Cortex of kidney (tissue), 1 donor: ENCODE results near the gene VSTM4.

Experiments used
- DNase-seq: peaks from one replicate; lab custom pipeline; 2025; lab: John Stamatoyannopoulos, UW

Gene VSTM4, protein sequence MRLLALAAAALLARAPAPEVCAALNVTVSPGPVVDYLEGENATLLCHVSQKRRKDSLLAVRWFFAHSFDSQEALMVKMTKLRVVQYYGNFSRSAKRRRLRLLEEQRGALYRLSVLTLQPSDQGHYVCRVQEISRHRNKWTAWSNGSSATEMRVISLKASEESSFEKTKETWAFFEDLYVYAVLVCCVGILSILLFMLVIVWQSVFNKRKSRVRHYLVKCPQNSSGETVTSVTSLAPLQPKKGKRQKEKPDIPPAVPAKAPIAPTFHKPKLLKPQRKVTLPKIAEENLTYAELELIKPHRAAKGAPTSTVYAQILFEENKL

DNA sequence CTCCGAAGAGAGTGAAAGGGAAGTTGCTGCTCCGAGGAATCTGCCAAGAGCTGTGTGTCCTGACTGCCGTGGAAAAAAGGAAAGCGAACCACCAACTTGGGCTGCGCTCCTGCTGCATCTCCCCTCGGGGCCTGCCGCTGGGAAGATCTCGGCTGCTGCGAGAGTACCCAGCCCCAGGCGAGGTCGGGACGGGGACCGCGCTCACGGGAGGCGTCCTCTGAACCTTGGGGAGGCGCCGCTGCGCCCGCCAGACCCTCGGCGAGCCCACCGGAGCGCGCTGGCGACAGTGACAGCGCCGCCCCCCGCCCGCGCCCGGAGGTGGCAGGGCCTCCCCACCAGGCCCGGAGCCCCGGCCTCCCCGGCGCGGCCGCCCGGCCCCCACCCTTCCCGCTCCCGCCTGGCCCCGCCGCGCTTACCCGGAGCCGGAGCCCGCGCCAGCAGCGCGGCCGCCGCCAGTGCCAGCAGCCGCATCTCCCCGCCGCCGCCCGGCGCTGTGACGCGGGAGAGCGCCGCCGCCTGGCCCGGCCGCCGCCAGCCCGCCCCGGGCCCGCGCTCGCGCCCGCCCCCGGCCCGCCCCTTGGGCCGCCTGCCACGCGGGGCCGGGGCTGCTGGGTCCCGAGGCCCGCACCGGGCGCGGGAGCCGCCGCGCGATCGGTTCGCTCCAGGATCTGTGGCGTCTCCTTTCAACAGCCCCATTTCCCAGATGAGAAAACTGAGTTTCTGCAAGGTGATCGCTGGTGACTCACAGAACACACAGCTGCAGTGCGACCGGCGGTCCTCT lies at the start of gene VSTM4:
Gene VSTM4, minus strand, starts transcription at position 508 of the 781 bp plus-strand sequence. Its CDS starts 37 bp downstream, at position 471.
- no peak for DNase-seq

- DNase-seq = no peak
Measured at GRCh38 chr10:49164559-49165188, 49.4 kb upstream of the VSTM4 start.

DNA sequence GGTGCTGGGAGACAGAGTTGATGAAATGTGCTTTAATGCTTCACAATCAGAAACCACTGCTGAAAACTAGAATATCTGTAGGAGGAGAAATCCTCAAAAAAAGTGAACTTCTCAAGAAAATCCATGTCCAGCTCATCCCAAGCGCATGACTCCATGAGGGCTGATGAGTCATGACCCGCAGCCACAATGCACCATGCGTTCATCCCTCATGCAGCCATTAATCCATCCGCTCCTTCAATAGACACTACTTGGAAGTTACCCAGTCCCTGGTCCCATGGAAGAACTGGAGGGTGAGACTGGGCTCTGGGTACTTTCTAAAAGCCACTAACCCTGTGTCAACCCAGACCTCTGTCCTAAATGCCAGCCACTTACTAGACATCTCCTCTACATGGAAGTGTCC lies 48.4 kb upstream of the VSTM4 start:
- no peak for DNase-seq

DNA sequence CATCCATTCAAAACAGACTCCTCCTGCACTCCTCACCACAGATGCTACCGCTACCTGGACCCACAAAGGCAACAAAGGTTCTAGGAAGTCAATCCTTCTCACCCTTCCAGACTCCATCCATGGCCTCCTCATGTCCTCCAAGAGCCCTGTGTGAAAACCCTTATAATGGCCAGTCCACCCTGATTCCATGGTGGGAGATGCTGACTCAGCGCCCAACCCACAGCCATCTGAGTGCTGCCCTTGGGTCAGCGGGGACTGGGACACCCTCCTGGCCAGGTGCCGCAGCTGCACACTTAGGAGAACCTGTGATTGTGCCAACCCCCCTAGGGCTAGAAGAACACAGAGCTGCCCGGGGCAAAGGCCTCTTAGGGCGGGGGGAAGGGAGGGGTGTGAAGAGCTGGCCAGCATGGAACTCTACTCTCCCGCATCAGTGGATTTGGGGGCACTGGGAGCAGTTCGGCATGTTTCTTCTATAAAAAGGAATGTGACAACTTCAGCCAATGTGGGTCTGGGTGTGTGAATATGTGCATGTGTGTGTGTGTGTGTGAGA lies 47.5 kb upstream of the VSTM4 start:
- no peak for DNase-seq

- DNase-seq = no peak
Measured at GRCh38 chr10:49162063-49162462, 46.7 kb upstream of the VSTM4 start.

DNA sequence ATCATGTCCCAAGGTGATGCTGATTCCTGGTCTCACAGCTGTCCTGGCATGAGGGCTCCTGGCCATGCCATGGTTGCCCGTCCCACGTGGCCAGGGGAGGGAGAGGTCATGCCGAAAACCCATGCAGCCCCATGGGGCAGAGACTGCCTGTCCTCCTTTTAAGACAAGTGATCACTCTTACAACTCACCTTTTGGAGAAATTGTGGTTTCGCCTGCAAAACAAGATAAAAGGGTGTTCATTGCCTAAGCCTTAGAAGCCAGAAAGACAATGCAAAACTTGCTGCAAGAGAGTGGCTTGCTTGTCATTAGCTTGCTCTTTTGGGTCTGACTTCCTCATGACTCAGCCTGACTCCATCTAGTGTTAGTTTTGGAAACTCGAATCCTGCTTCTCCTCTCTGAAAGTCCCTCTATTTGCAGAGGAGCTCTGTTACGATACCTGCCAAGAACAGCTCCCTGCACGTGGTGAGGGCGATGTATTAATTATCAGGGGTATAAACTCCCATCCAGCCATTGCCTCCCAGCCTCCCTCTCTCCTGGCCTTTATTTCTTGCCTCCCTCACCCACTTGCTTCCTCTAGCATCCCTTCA lies 46.2 kb upstream of the VSTM4 start:
- no peak for DNase-seq

GRCh38 chr10:49160814-49161213 lies 45.5 kb upstream of the VSTM4 start:
- DNase-seq = no peak

GRCh38 chr10:49160110-49160509 lies 44.8 kb upstream of the VSTM4 start:
- DNase-seq = no peak

DNA sequence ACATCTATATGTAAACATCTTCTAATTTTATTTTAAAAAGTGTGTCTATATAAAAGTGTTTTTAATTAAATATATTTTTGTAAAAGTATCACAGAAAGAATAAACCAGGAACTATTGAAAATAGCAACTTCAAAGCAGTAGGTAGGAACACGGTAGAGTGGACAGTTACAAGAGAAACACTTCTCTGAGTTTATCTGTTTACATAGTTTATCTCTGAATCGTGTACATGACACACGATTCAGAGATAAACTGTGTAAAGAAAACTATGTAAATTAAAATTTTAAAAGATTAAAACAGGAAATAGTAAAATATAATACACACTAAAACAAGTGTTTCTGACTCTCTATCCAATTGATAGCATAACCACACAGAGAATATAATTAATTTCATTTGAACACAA lies 43.6 kb upstream of the VSTM4 start:
- DNase-seq = no peak

DNA sequence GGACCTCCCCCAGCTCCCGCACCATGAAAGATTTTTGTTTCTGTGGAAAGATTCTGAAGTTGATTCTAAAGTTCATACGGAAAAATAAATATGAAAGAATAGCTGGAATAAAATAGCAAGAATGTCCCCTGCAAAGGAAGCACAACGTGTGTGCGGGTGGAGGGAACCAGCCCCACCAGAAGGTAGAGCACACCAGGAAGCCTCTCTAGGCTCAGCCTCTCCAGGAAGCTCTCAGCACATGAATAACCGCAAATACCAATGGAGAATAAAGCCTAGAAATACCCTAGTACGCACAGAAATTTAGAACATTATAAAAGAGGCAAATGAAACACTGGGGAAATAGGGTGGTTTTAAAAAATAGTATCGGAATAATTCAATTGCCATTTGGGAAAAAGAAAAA lies 43.1 kb upstream of the VSTM4 start:
- no peak for DNase-seq

DNA sequence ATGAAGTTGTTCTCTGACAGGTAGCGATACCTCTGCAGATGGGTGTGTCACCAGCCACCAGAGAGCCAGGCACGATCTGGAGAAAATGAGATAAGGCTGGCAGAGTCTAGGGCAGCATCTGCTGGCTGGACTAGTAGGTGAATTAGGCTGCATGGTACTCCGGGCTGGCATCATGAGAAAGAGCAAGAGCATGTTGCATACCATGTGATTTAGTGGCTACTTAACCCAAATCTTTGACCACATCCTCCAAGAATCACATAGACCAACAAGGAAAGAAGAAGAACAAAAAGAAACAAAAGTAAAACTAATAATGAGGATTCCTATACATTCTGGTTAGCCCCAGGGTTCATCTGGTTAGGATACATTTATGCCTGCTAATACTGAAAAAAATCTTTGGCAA lies 41.9 kb upstream of the VSTM4 start:
- DNase-seq = no peak

DNA sequence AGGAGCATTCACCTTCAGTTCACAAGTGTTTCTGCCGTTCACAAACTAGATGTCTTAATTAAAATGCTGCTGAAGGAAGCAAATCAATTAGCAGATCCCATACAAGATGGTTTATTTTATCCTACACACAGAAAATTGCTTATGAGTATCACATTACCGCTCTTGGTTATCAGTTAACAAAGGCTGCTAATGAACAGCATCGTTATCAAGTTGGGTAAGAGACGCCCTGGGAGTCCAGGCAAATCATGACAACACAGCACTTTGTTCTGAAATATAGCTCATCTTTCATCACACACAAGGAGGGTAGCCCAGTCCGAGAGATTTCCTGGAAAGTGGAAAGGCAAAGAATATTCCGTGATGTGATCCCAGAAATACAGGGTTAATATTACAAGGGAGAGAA lies 39.3 kb upstream of the VSTM4 start:
- DNase-seq = no peak

DNA sequence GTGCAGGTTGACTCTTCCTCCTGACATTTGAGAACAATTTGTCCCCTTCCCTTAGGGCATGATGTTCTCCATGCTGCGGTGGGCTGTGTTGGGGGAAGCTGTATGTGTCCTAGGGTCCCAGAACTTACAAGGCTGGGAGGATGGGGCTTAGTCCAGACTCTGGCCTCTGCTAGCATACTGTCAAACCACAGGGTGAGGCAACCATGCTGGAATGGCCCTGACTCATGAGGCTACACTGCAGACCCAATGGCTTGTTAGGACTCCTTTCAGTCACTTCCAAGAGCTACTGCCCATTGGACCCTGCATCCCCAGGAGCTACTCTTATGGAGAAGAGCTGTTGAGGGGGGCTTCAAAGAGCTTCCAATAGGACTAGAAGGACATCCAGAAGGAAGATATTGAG lies 38.6 kb upstream of the VSTM4 start:
- no peak for DNase-seq

DNA sequence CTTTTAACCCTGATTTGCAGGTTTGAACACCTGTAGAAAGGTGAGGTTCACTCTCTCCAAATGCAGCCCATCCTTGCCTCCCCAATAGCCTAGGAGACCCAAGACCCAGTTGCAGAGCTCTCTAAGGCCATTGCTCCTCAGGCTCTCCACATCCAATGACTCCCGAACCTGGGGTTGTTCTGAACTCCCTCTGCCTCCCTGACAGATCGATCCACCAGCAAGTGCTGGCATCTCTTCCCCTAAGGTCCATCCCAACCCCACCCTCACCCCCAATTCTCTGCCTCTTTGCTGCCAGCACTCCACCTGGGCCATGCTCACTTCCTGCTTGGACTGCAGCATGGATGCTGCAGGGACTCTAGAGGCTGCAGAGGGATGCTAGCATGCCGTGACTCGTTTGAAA lies 37.8 kb upstream of the VSTM4 start:
- DNase-seq = no peak

GRCh38 chr10:49152663-49153062 lies 37.3 kb upstream of the VSTM4 start:
- DNase-seq = no peak

DNA sequence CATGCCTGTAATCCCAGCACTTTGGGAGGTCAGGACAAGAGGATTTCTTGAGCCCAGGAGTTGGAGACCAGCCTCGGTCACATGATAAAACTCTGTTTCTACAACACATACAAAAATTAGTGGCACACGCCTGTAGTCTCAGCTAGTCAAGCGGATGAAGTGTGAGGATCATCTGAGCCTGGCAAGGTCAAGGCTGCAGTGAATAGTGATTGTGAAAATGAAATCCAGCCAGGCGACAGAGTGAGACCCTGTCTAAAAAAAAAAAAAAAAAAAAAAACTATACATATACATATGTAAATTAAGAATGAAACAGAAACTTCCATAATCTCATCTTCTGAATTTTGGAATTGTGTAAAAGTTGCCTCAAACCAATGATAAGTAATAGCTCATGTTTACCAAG lies 36.7 kb upstream of the VSTM4 start:
- no peak for DNase-seq

DNA sequence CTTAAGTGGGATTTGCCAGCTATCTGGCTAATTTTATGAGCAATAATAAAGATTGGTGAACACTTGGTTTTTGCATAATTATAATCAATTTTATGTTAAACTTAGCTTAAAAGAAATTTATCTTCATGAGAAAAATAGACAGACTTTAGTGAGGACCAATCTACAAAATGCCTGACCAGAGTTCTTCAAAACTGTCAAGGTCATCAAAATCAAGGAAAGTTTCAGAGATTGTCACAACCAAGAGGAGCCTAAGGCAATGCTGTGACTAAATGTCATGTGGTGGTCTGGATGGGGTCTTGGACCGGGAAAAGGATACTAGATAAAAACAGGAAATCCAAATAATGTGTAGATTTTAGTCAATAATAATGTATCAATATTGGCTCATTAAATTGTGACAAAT lies 36.2 kb upstream of the VSTM4 start:
- no peak for DNase-seq

GRCh38 chr10:49151025-49151445 lies 35.7 kb upstream of the VSTM4 start:
- no peak for DNase-seq

GRCh38 chr10:49150426-49150825 lies 35.1 kb upstream of the VSTM4 start:
- no peak for DNase-seq

DNA sequence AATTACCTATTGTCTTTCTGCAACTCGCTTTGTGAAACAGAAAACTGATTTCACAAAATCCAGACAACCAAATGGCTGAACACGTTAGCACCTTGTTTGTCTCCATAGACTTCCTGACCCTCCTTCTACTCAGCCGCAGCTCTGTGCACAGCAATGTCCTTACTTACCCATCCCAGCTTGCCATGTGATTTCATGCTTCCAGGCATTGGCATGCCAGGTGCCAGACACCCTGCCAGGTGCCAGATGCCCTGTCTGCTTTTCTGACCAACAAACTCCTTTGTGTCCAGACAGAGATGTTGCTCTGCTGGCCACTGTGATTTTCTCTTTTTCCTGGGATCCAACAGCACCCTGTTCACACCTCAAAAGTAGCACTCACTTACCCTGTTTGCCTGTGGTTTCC lies 34.6 kb upstream of the VSTM4 start:
- no peak for DNase-seq

DNA sequence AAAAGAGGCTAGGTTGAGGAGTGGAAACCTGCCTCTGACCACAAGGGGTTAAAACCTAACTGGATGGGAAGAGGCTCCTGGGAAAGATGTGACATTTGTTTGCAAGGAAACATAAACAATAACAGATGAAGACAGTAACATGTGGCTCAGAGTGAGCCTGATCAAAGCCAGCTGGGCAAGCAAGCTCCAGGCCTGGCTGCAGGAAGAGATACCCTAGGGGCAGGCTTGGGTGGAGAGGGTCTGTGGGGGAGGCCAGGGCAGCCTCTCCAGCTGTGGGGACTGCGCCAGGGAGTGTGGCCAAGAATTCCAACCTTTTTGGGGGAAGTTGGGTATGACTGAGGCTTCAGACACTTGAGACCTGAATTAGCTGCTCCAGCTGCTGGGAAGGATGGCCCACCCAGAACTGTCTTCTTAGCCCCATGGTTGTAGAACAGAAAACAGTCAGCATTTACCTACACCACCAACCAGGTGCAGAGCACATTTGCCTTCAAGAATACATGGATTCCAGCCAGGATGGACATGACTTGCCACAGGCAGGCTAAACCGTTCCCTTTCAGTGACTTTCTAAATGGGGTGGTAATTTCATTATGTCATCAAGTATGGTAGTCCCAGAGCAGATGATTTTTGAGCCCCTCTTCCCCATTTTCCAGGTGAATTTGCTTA lies 28.9 kb upstream of the VSTM4 start:
- DNase-seq = no peak

- DNase-seq = no peak
Measured at GRCh38 chr10:49143249-49143648, 27.9 kb upstream of the VSTM4 start.
